Endothelial cell of umbilical vein (primary cell): ENCODE results near the gene HID1. TPM values are rescaled to one million over a fixed set of nuclear protein-coding genes. Genes with fewer than 3 reads are reported as not detected.

Experiments used
- BruUV-seq: library from RNA; stranded (reverse); fragments of 400-500 nt; replicated peaks from 2 replicates; lab custom pipeline; 2021; lab: Mats Ljungman, UMichigan
- CTCF ChIA-PET: fragments of 300-600, 350-600 bp; sonication (Branson Sonifier 250); formaldehyde crosslinking; loops from one replicate; lab custom pipeline; 2021; ENCODE audit warnings: antibody characterized with exemption, inconsistent platforms; lab: Charles Lee
- POLR2A ChIA-PET: fragments of 300-600, 350-600 bp; sonication (Branson Sonifier 250); formaldehyde crosslinking; loops from one replicate; lab custom pipeline; 2021; ENCODE audit warnings: antibody characterized with exemption, inconsistent platforms; lab: Charles Lee
- DNase-seq: peaks from one replicate; pipeline ENCODE4 v3.0.0-alpha.2; 2011; ENCODE audit warnings: low read depth, low spot score
- FAIRE-seq: peaks from 2 replicates; lab custom pipeline; 2011; peaks lifted over from hg19 to GRCh38; lab: Jason Lieb, UNC
- H2AFZ ChIP-seq: 2 replicates; pipeline ENCODE4 v1.6.0; 2012; ENCODE audit warnings: low read depth, low read length, control low read depth, inconsistent platforms
- H3K27ac ChIP-seq: 2 replicates; pipeline ENCODE4 v1.5.1; 2011; ENCODE audit warnings: low read depth, mild to moderate bottlenecking, control low read depth, low read length, moderate library complexity; ENCODE audit not compliant: insufficient read depth
- H3K27me3 ChIP-seq, 2 experiments: 2 replicates each; pipeline versions ENCODE4 v1.6.0 to v1.6.1; 2011; ENCODE audit warnings: low read length in 2 of 2, mixed read lengths in 1 of 2; ENCODE audit not compliant: control insufficient read depth in 2 of 2, insufficient read depth in 2 of 2
- H3K36me3 ChIP-seq, 2 experiments: 2 replicates in 1 of 2; 3 replicates in 1 of 2; pipeline ENCODE4 v1.5.1; 2011; ENCODE audit warnings: low read length in 2 of 2, mild to moderate bottlenecking in 1 of 2, moderate library complexity in 1 of 2; ENCODE audit not compliant: control insufficient read depth in 2 of 2, insufficient read depth in 2 of 2; ENCODE audit errors: extremely low read depth in 1 of 2
- H3K4me1 ChIP-seq: 3 replicates; pipeline ENCODE4 v1.5.1; 2011; ENCODE audit warnings: mild to moderate bottlenecking, low read length; ENCODE audit not compliant: control insufficient read depth, insufficient read depth; ENCODE audit errors: extremely low read depth
- H3K4me2 ChIP-seq: 2 replicates; pipeline ENCODE4 v1.6.1; 2011; ENCODE audit warnings: low read length, control low read depth, mixed read lengths; ENCODE audit not compliant: insufficient read depth
- H3K4me3 ChIP-seq, 3 experiments: fragments of 200-600 bp in 1 of 3; sonication (generic), shearing (Covaris generic) in 1 of 3; replicated peaks in 1 of 3; 2 replicates each; pipeline ENCODE4 v1.5.1; 2011 to 2016; ENCODE audit warnings: control low read depth in 3 of 3, low read length in 3 of 3, mild to moderate bottlenecking in 2 of 3, inconsistent platforms in 1 of 3, low read depth in 1 of 3, moderate library complexity in 1 of 3; ENCODE audit not compliant: insufficient read depth in 1 of 3
- H3K79me2 ChIP-seq: 2 replicates; pipeline ENCODE4 v1.6.0; 2012; ENCODE audit warnings: low read length, inconsistent platforms; ENCODE audit not compliant: control insufficient read depth, insufficient read depth
- H3K9ac ChIP-seq: replicated peaks from 2 replicates; pipeline ENCODE3; 2011; ENCODE audit warnings: low read length, control low read depth; ENCODE audit not compliant: insufficient read depth; ENCODE audit errors: extremely low read depth
- H3K9me1 ChIP-seq: replicated peaks from 3 replicates; pipeline ENCODE4 v1.6.0; 2011; ENCODE audit warnings: mild to moderate bottlenecking, low read length; ENCODE audit not compliant: control insufficient read depth, insufficient read depth; ENCODE audit errors: extremely low read depth
- H3K9me3 ChIP-seq: replicated peaks from 2 replicates; pipeline ENCODE4 v1.5.1; 2012; ENCODE audit warnings: low read length, inconsistent platforms; ENCODE audit not compliant: control insufficient read depth, insufficient read depth
- H4K20me1 ChIP-seq: replicated peaks from 2 replicates; pipeline ENCODE3; 2011; ENCODE audit warnings: mild to moderate bottlenecking, low read length; ENCODE audit not compliant: control insufficient read depth, insufficient read depth; ENCODE audit errors: extremely low read depth
- CTCF ChIP-seq, 2 donors: IDR thresholded peaks; 1 replicate in 1 of 2; 2 replicates in 1 of 2; pipeline ENCODE4 v1.5.1; 2011; ENCODE audit warnings: low read length in 2 of 2, mild to moderate bottlenecking in 2 of 2, moderate library complexity in 2 of 2, control low read depth in 1 of 2, inconsistent platforms in 1 of 2, low read depth in 1 of 2; ENCODE audit not compliant: insufficient read depth in 1 of 2; ENCODE audit errors: extremely low read depth in 1 of 2
- EZH2 ChIP-seq: IDR thresholded peaks from 2 replicates; pipeline ENCODE4 v1.6.1; 2012; ENCODE audit warnings: borderline replicate concordance, low read depth, mild to moderate bottlenecking, moderate library complexity, low read length, inconsistent platforms; ENCODE audit not compliant: severe bottlenecking
- FOS ChIP-seq: IDR thresholded peaks from 2 replicates; pipeline ENCODE4 v1.6.1; 2011; ENCODE audit warnings: mild to moderate bottlenecking, low read length, moderate library complexity, borderline replicate concordance; ENCODE audit not compliant: insufficient read depth
- GATA2 ChIP-seq: IDR thresholded peaks from 2 replicates; pipeline ENCODE4 v1.7.0; 2011; ENCODE audit warnings: low read depth, mild to moderate bottlenecking, moderate library complexity, mixed read lengths, low read length; ENCODE audit not compliant: insufficient read length, insufficient read depth
- JUN ChIP-seq: IDR thresholded peaks from 2 replicates; pipeline ENCODE4 v1.6.1; 2011; ENCODE audit warnings: borderline replicate concordance, low read depth; ENCODE audit not compliant: insufficient read length, insufficient read depth
- MAX ChIP-seq: IDR thresholded peaks from 2 replicates; pipeline ENCODE4 v1.6.1; 2011; ENCODE audit not compliant: insufficient read depth, insufficient read length
- MYC ChIP-seq: IDR thresholded peaks from one replicate; pipeline ENCODE4 v1.6.1; 2011; ENCODE audit warnings: mild to moderate bottlenecking, low read depth, low read length
- POLR2A ChIP-seq: IDR thresholded peaks from 2 replicates; pipeline ENCODE4 v1.6.1; 2012; ENCODE audit warnings: low read depth, mild to moderate bottlenecking, control low read depth, low read length
- POLR2AphosphoS5 ChIP-seq: IDR thresholded peaks from 2 replicates; pipeline ENCODE4 v1.6.1; 2012; ENCODE audit warnings: low read depth, mild to moderate bottlenecking, control low read depth, low read length, moderate library complexity; ENCODE audit not compliant: insufficient read depth
- dilution Hi-C: fragments of 300-500 bp; cut with MboI; formaldehyde crosslinking; loops from one replicate; pipeline ENCODE4 v1.15.0; 2019; ENCODE audit warnings: low sequenced_read_pairs; ENCODE audit not compliant: extremely low pct_ligation_motif_present
- intact Hi-C: fragments of 100-400 bp; cut with micrococcal nuclease; formaldehyde crosslinking; loops from one replicate; pipeline ENCODE4 v1.10.0; 2022
- polyA plus RNA-seq, 4 experiments: library from polyadenylated mRNA; depleted of rRNA in 3 of 4; stranded (reverse) in 3 of 4; unstranded in 1 of 4; fragments of >200 nt; gene quantifications; 2 replicates each; pipeline versions ENCODE4 v1.2.1 to v1.2.3, GENCODE V29; 2011 to 2012; ENCODE audit warnings: missing spikeins in 1 of 4
- total RNA-seq: library from RNA; stranded (reverse); gene quantifications from 2 replicates; pipeline ENCODE4 v1.2.3, GENCODE V29; 2021

The HID1 gene
- total and polyA plus RNA-seq, 2 donors (not counting 3 experiments of a cell fraction or from before 2014, with no cell fraction given): 41.4 to 53.3 TPM

DNA sequence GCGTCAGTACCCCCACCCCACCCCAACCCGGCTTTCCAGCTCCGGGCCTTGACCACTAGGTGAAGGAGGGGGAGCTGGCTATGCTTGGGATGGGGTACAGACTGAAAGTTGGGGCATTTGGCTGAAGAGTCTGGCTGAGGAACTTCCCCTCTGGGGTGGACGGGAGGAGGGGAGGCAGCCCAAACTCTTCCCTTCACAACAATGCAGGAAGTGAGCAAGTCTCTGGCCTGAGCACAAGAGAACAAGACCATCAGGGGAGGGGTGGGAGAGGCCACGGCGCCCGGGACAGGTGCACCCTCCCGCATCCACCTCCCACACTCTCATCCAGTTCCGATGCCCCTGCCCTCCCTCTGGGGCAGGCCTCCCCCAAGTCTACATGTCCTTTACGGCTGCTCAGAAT is 55.1 kb downstream of the HID1 start:
- dilution Hi-C loops: no loop called here
- POLR2A ChIA-PET: no interaction called here
- H3K4me1 ChIP-seq: no peaks in the 10 kb centered on the region
- H3K9me1 ChIP-seq: no peaks in the 10 kb centered on the region
- no peak overlapping the region for H3K4me2 ChIP-seq
- H3K9me3 ChIP-seq: no peaks in the 10 kb centered on the region
- H3K36me3 ChIP-seq: no peaks in the 10 kb centered on the region
- H4K20me1 ChIP-seq: no peaks in the 10 kb centered on the region
- no peak for TF ChIP-seq POLR2A
- no peak for TF ChIP-seq JUN
- TF ChIP-seq CTCF (IDR thresholded peaks at IDR 0.05; ENCODE audit: extremely low read depth in 1 of 2, insufficient read depth in 1 of 2, low read depth in 1 of 2, low read length in 2 of 2): no peak
- TF ChIP-seq MYC: no peak
- no peak for TF ChIP-seq GATA2
- TF ChIP-seq FOS: no peak
- TF ChIP-seq EZH2: no peak
- TF ChIP-seq MAX: no peak
- TF ChIP-seq POLR2AphosphoS5: no peak
- no TSS peak for BruUV-seq
- intact Hi-C loops: no loop called here
- no peak overlapping the region for H3K4me3 ChIP-seq
- H2AFZ ChIP-seq: no peak overlapping the region
- CTCF ChIA-PET: no interaction called here
- H3K27ac ChIP-seq: no peak overlapping the region
- FAIRE-seq: no peak
- no peaks in the 10 kb centered on the region for H3K79me2 ChIP-seq
- H3K27me3 ChIP-seq: peaks cover 6 to 9% of the 10 kb centered on the region in 2 experiments
- no peak overlapping the region for H3K9ac ChIP-seq
- DNase-seq: no peak
